ENCODE results near the gene MYH10.

Gene MYH10

GRCh38 chr17:8468127-8468526 is 162.4 kb downstream of the MYH10 start:
- no peak for TF ChIP-seq CTCF (IDR thresholded peaks at IDR 0.05)
- no peak for DNase-seq
- H3K4me3 ChIP-seq = no peak overlapping the region
- H3K27me3 ChIP-seq = no peaks in the 10 kb centered on the region
- H3K27ac ChIP-seq = peak overlapping the region; percentile 54 to 82
- H3K36me3 ChIP-seq = peaks cover 11 to 65% (median 42%) of the 10 kb centered on the region in 3 donors
- peaks cover 0 to 99% (median 68%) of the 10 kb centered on the region in 4 donors for H3K4me1 ChIP-seq
- intact Hi-C loops (cut with DNase I; ENCODE audit: low total_unique reads) = no loop called here
- no peaks in the 10 kb centered on the region for H3K9me3 ChIP-seq

GRCh38 chr17:8467527-8467926 is 163.0 kb downstream of the MYH10 start:
- peaks cover 0 to 99% (median 68%) of the 10 kb centered on the region in 4 donors for H3K4me1 ChIP-seq
- no peaks in the 10 kb centered on the region for H3K27me3 ChIP-seq
- no peak overlapping the region for H3K4me3 ChIP-seq
- no peak for DNase-seq
- peaks cover 11 to 70% (median 46%) of the 10 kb centered on the region in 3 donors for H3K36me3 ChIP-seq
- no peaks in the 10 kb centered on the region for H3K9me3 ChIP-seq
- intact Hi-C loops (cut with DNase I; ENCODE audit: low total_unique reads) = no loop called here
- peak overlapping the region; percentile 54 to 82 for H3K27ac ChIP-seq
- no peak for TF ChIP-seq CTCF (IDR thresholded peaks at IDR 0.05)

GRCh38 chr17:8466873-8467272 is 163.7 kb downstream of the MYH10 start:
- peaks cover 15 to 72% (median 50%) of the 10 kb centered on the region in 3 donors for H3K36me3 ChIP-seq
- intact Hi-C loops (cut with DNase I; ENCODE audit: low total_unique reads) = no loop called here

GRCh38 chr17:8466456-8466855 is 164.1 kb downstream of the MYH10 start:
- peaks cover 18 to 72% (median 50%) of the 10 kb centered on the region in 3 donors for H3K36me3 ChIP-seq
- H3K4me1 ChIP-seq = peaks cover 0 to 97% (median 67%) of the 10 kb centered on the region in 4 donors
- no peaks in the 10 kb centered on the region for H3K27me3 ChIP-seq
- no peak overlapping the region for H3K4me3 ChIP-seq
- H3K9me3 ChIP-seq = no peaks in the 10 kb centered on the region
- no peak for TF ChIP-seq CTCF (IDR thresholded peaks at IDR 0.05)
- intact Hi-C loops (cut with DNase I; ENCODE audit: low total_unique reads) = no loop called here
- DNase-seq = no peak
- peak overlapping the region; percentile 54 to 82 for H3K27ac ChIP-seq

More at GRCh38 chr17:8466873-8467272, 163.7 kb downstream of the MYH10 start:
- H3K27me3 ChIP-seq = no peaks in the 10 kb centered on the region
- no peak for DNase-seq
- peak overlapping the region; percentile 54 to 82 for H3K27ac ChIP-seq
- H3K4me1 ChIP-seq = peaks cover 0 to 99% (median 69%) of the 10 kb centered on the region in 4 donors
- no peak for TF ChIP-seq CTCF (IDR thresholded peaks at IDR 0.05)
- H3K4me3 ChIP-seq = no peak overlapping the region
- no peaks in the 10 kb centered on the region for H3K9me3 ChIP-seq

GRCh38 chr17:8465759-8466158 is 164.8 kb downstream of the MYH10 start:
- intact Hi-C loops (cut with DNase I; ENCODE audit: low total_unique reads) = no loop called here
- H3K4me1 ChIP-seq = peaks cover 0 to 90% (median 62%) of the 10 kb centered on the region in 4 donors
- TF ChIP-seq CTCF (IDR thresholded peaks at IDR 0.05) = no peak
- DNase-seq = no peak
- no peaks in the 10 kb centered on the region for H3K9me3 ChIP-seq
- H3K36me3 ChIP-seq = peaks cover 25 to 74% (median 52%) of the 10 kb centered on the region in 3 donors
- no peak overlapping the region for H3K4me3 ChIP-seq
- H3K27ac ChIP-seq = peak overlapping the region; percentile 64 to 82
- no peaks in the 10 kb centered on the region for H3K27me3 ChIP-seq

GRCh38 chr17:8465356-8465755 is 165.2 kb downstream of the MYH10 start:
- Histone ChIP-seq H3K27ac (peak overlapping the region; percentile 64 to 82), H3K4me3 (no peak overlapping the region), H3K4me1 (peaks cover 0 to 86% (median 58%) of the 10 kb centered on the region in 4 donors), H3K9me3 (no peaks in the 10 kb centered on the region), H3K27me3 (no peaks in the 10 kb centered on the region), H3K36me3 (peaks cover 29 to 79% (median 57%) of the 10 kb centered on the region in 3 donors)
- TF ChIP-seq CTCF (IDR thresholded peaks at IDR 0.05) = no peak
- no peak for DNase-seq
- intact Hi-C loops (cut with DNase I; ENCODE audit: low total_unique reads) = no loop called here

Data from tibial artery (tissue), 4 donors.